Glutamatergic neuron (in vitro differentiated cells): Measurements from ENCODE around the gene WDFY4. TPM values are rescaled to one million over a fixed set of nuclear protein-coding genes. Genes with fewer than 3 reads are reported as not detected.

ENCODE experiments used
- DNase-seq: peaks from one replicate; pipeline ENCODE4 v3.0.0; 2022
- H3K27ac Mint-ChIP-seq: one replicate; pipeline ENCODE4 v1.8.0; 2020; ENCODE audit warnings: mild to moderate bottlenecking, mixed read lengths, inconsistent platforms; ENCODE audit not compliant: unreplicated experiment
- H3K27me3 Mint-ChIP-seq: one replicate; pipeline ENCODE4 v1.8.0; 2020; ENCODE audit warnings: mild to moderate bottlenecking, moderate library complexity, mixed read lengths, inconsistent platforms; ENCODE audit not compliant: unreplicated experiment
- H3K36me3 Mint-ChIP-seq: one replicate; pipeline ENCODE4 v1.8.0; 2020; ENCODE audit warnings: mild to moderate bottlenecking, mixed read lengths, inconsistent platforms; ENCODE audit not compliant: unreplicated experiment
- H3K4me1 Mint-ChIP-seq: one replicate; pipeline ENCODE4 v1.8.0; 2020; ENCODE audit warnings: mild to moderate bottlenecking, low read depth, mixed read lengths, inconsistent platforms; ENCODE audit not compliant: unreplicated experiment
- H3K4me3 Mint-ChIP-seq: one replicate; pipeline ENCODE4 v1.8.0; 2020; ENCODE audit warnings: mild to moderate bottlenecking, mixed read lengths, inconsistent platforms; ENCODE audit not compliant: unreplicated experiment
- H3K9me3 Mint-ChIP-seq: one replicate; pipeline ENCODE4 v1.8.0; 2020; ENCODE audit warnings: mild to moderate bottlenecking, moderate library complexity, mixed read lengths, inconsistent platforms; ENCODE audit not compliant: unreplicated experiment
- CTCF ChIP-seq: fragments of 200-600 bp; sonication (generic); IDR thresholded peaks from one replicate; pipeline ENCODE4 v1.5.0; 2021; ENCODE audit not compliant: partially characterized antibody, unreplicated experiment
- total RNA-seq: library from RNA; stranded (reverse); fragmentation: NEBNext Ultra II Directional; extraction: Animal tissue kit (Norgen Biotek cat#: 25700); gene quantifications from one replicate; pipeline ENCODE4 v1.2.1, GENCODE V29; 2021; ENCODE audit not compliant: unreplicated experiment

Gene WDFY4
- total RNA-seq, 1 donor from 2014 or later: not detected

- Mint-ChIP-seq H3K4me1 (no peaks in the 10 kb centered on the region), H3K27me3 (peaks cover 8% of the 10 kb centered on the region), H3K27ac (no peak overlapping the region), H3K36me3 (peaks cover 7% of the 10 kb centered on the region), H3K4me3 (no peak overlapping the region), H3K9me3 (peaks cover 3% of the 10 kb centered on the region)
- no peak for DNase-seq
- TF ChIP-seq CTCF: no peak
Measured at GRCh38 chr10:48958598-48959190, 274.0 kb downstream of the WDFY4 start.

GRCh38 chr10:48964038-48964437 lies 279.4 kb downstream of the WDFY4 start:
- DNase-seq: no peak
- H3K27me3 Mint-ChIP-seq: peaks cover 5% of the 10 kb centered on the region
- H3K4me1 Mint-ChIP-seq: no peaks in the 10 kb centered on the region
- H3K36me3 Mint-ChIP-seq: peaks cover 7% of the 10 kb centered on the region
- no peak for TF ChIP-seq CTCF
- no peak overlapping the region for H3K27ac Mint-ChIP-seq
- H3K9me3 Mint-ChIP-seq: peaks cover 6% of the 10 kb centered on the region
- H3K4me3 Mint-ChIP-seq: no peak overlapping the region

GRCh38 chr10:48965460-48965859 lies 280.8 kb downstream of the WDFY4 start:
- Mint-ChIP-seq H3K4me1 (no peaks in the 10 kb centered on the region), H3K27ac (no peak overlapping the region), H3K36me3 (peaks cover 7% of the 10 kb centered on the region), H3K27me3 (peaks cover 5% of the 10 kb centered on the region), H3K9me3 (peaks cover 6% of the 10 kb centered on the region), H3K4me3 (no peak overlapping the region)
- no peak for TF ChIP-seq CTCF
- DNase-seq: no peak

- DNase-seq: no peak
- TF ChIP-seq CTCF: no peak
- Mint-ChIP-seq H3K27ac (no peak overlapping the region), H3K4me3 (no peak overlapping the region), H3K36me3 (no peaks in the 10 kb centered on the region), H3K9me3 (peaks cover 4% of the 10 kb centered on the region), H3K27me3 (peaks cover 1% of the 10 kb centered on the region), H3K4me1 (no peaks in the 10 kb centered on the region)
Measured at GRCh38 chr10:48968036-48968435, 283.4 kb downstream of the WDFY4 start.

GRCh38 chr10:48970046-48970445 lies 285.4 kb downstream of the WDFY4 start:
- H3K27me3 Mint-ChIP-seq: peaks cover 1% of the 10 kb centered on the region
- no peak overlapping the region for H3K27ac Mint-ChIP-seq
- no peak for TF ChIP-seq CTCF
- H3K4me3 Mint-ChIP-seq: no peak overlapping the region
- no peaks in the 10 kb centered on the region for H3K36me3 Mint-ChIP-seq
- DNase-seq: no peak
- H3K9me3 Mint-ChIP-seq: peaks cover 4% of the 10 kb centered on the region
- H3K4me1 Mint-ChIP-seq: no peaks in the 10 kb centered on the region
